HFFc6 (cell line): Measurements from ENCODE around the gene COL10A1. TPM values are rescaled to one million over a fixed set of nuclear protein-coding genes. Genes with fewer than 3 reads are reported as not detected.

ENCODE experiments used
- DNase-seq: peaks from one replicate; pipeline ENCODE4 v3.0.0-alpha.2; 2018
- H3K27ac Mint-ChIP-seq: 2 replicates; pipeline ENCODE4 v1.8.0; 2020; ENCODE audit warnings: mild to moderate bottlenecking, mixed read lengths
- H3K27me3 Mint-ChIP-seq: 2 replicates; pipeline ENCODE4 v1.8.0; 2021; ENCODE audit warnings: mild to moderate bottlenecking, moderate library complexity, mixed read lengths; ENCODE audit not compliant: insufficient read depth
- H3K36me3 Mint-ChIP-seq: 2 replicates; pipeline ENCODE4 v1.8.0; 2021; ENCODE audit warnings: low read depth, mixed read lengths
- H3K4me1 Mint-ChIP-seq: 2 replicates; pipeline ENCODE4 v1.8.0; 2020; ENCODE audit warnings: low read depth, mixed read lengths
- H3K4me3 Mint-ChIP-seq: 2 replicates; pipeline ENCODE4 v1.8.0; 2020; ENCODE audit warnings: mild to moderate bottlenecking, moderate library complexity, mixed read lengths
- H3K9me3 Mint-ChIP-seq: 2 replicates; pipeline ENCODE4 v1.8.0; 2020; ENCODE audit warnings: mild to moderate bottlenecking, mixed read lengths
- total RNA-seq, 6 experiments: library from RNA; stranded (reverse); fragmentation: NEBNext Ultra II Directional; extraction: Animal tissue kit (Norgen Biotek cat#: 25700); gene quantifications; 2 replicates in 1 of 6; 3 replicates in 5 of 6; pipeline ENCODE4 v1.2.3, GENCODE V29; 2021
- TF ChIP-seq, protein P1 (sequence below): fragments of 200-600 bp; sonication (generic); IDR thresholded peaks from 2 replicates; pipeline ENCODE4 v1.5.0; 2021; ENCODE audit warnings: antibody characterized with exemption, mild to moderate bottlenecking

COL10A1 gene
- total RNA-seq, 6 experiments from 2014 or later: 0.91 to 3.3 (median 1.9) TPM

- Mint-ChIP-seq H3K9me3 (no peaks in the 10 kb centered on the region), H3K4me1 (peaks cover 8% of the 10 kb centered on the region), H3K36me3 (0 out of 2 replicates have a peak, but pooled peaks cover 3% of the 10 kb centered on the region), H3K27me3 (no peaks in the 10 kb centered on the region), H3K27ac (0 out of 2 replicates have a peak overlapping the region, but pooled peaks have one; percentile 31), H3K4me3 (no peak overlapping the region)
- TF ChIP-seq, protein P1, sequence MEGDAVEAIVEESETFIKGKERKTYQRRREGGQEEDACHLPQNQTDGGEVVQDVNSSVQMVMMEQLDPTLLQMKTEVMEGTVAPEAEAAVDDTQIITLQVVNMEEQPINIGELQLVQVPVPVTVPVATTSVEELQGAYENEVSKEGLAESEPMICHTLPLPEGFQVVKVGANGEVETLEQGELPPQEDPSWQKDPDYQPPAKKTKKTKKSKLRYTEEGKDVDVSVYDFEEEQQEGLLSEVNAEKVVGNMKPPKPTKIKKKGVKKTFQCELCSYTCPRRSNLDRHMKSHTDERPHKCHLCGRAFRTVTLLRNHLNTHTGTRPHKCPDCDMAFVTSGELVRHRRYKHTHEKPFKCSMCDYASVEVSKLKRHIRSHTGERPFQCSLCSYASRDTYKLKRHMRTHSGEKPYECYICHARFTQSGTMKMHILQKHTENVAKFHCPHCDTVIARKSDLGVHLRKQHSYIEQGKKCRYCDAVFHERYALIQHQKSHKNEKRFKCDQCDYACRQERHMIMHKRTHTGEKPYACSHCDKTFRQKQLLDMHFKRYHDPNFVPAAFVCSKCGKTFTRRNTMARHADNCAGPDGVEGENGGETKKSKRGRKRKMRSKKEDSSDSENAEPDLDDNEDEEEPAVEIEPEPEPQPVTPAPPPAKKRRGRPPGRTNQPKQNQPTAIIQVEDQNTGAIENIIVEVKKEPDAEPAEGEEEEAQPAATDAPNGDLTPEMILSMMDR: no peak
- peak; percentile 25 for DNase-seq
Observed at GRCh38 chr6:116127771-116128493, 2.0 kb upstream of the COL10A1 start.

DNA sequence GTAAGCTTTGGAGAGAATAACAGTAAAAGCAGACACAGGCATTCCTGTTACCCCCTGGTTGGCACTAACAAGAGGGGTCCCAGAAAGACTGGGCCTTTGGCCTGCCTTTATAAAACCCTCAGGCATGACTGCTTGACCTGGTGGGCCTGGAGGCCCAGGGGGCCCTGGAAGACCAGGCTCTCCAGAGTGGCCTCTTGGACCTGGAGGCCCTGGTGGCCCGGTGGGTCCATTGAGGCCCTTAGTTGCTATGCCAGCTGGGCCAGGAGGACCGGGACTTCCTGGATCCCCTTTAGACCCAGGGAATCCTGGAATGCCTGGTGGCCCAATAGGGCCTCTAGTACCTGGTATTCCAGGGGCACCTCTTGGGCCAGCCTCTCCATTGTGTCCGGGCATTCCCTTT, 5.5 kb downstream of the COL10A1 start:
- Mint-ChIP-seq H3K4me1 (peaks cover 11% of the 10 kb centered on the region), H3K27ac (no peak overlapping the region), H3K27me3 (no peaks in the 10 kb centered on the region; the same call in 1 of the 2 replicates), H3K9me3 (no peaks in the 10 kb centered on the region), H3K36me3 (no peaks in the 10 kb centered on the region), H3K4me3 (no peak overlapping the region)
- DNase-seq: no peak
- TF ChIP-seq, protein P1: no peak

GRCh38 chr6:116118608-116119007, 7.3 kb downstream of the COL10A1 start:
- peak; percentile 57 for DNase-seq
- H3K36me3 Mint-ChIP-seq: no peaks in the 10 kb centered on the region

GRCh38 chr6:116115781-116116180, 10.2 kb downstream of the COL10A1 start:
- Mint-ChIP-seq H3K4me1 (peaks cover 11% of the 10 kb centered on the region), H3K27ac (no peak overlapping the region), H3K36me3 (peaks cover 10% of the 10 kb centered on the region; the same call in 1 of the 2 replicates), H3K27me3 (no peaks in the 10 kb centered on the region), H3K9me3 (no peaks in the 10 kb centered on the region), H3K4me3 (no peak overlapping the region)
- TF ChIP-seq, protein P1: peak; percentile 82
- peak; percentile 5 for DNase-seq

More at GRCh38 chr6:116118608-116119007, 7.3 kb downstream of the COL10A1 start:
- Mint-ChIP-seq H3K27me3 (no peaks in the 10 kb centered on the region; the same call in 1 of the 2 replicates), H3K4me1 (peaks cover 11% of the 10 kb centered on the region), H3K9me3 (no peaks in the 10 kb centered on the region), H3K27ac (peak overlapping the region; percentile 16; the same call in 1 of the 2 replicates), H3K4me3 (no peak overlapping the region)
- TF ChIP-seq, protein P1: no peak

GRCh38 chr6:116113386-116113785, 12.5 kb downstream of the COL10A1 start:
- DNase-seq: no peak
- H3K27me3 Mint-ChIP-seq: no peaks in the 10 kb centered on the region
- peaks cover 26% of the 10 kb centered on the region for H3K36me3 Mint-ChIP-seq
- no peaks in the 10 kb centered on the region for H3K9me3 Mint-ChIP-seq
- H3K4me1 Mint-ChIP-seq: peaks cover 3% of the 10 kb centered on the region
- H3K4me3 Mint-ChIP-seq: no peak overlapping the region
- TF ChIP-seq, protein P1: no peak
- H3K27ac Mint-ChIP-seq: no peak overlapping the region
